Measurements from ENCODE around the gene DAGLA.

GRCh38 chr11:61712846-61713245, 32.7 kb downstream of the DAGLA start:
- TF ChIP-seq CTCF (IDR thresholded peaks at IDR 0.05) (no peak), POLR2A (IDR thresholded peaks at IDR 0.05) (no peak)
